HG02973 (cell line): Measurements from ENCODE around the gene SETBP1.
"Not testable (repeated sequence)": the region's sequence is repeated elsewhere in the genome, so short reads cannot be mapped to it uniquely, and the experiment has no call there.

ENCODE experiments used
- ATAC-seq: cut with Tn5 transposase; IDR thresholded peaks from one replicate; pipeline ENCODE4 v1.9.1; 2021; ENCODE audit warnings: moderate library complexity; ENCODE audit not compliant: unreplicated experiment

Gene SETBP1

DNA sequence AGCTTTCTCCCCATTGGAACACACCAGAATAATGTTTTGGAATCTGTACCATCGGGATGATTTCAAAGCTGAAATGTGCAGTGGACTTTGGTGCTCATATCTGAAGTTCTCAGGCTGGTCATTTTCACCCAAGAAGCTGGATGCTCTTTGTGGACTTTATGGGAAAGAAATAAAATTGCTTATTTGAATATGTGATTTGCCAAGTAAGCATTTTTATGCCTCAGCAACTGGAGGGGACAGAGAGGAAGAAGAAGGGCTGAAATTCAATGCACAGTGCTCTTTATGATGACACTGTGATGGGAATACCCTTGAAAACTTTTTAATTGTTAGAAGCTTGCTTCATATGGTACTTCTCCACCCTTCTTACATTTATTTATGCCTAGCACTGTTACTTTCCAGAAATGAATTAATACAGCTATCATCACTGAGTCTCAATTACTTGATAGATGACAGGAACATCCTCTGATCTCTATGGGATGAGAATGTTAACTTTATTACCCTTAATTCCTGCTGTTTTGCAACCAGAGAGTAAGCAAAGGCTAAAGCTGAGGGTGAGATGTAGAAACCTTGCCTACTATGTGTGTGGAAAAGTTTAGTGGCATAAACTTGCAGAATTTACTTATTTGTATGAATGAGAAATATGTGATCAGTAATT, 23.6 kb downstream of the SETBP1 start:
- ATAC-seq: no peak

DNA sequence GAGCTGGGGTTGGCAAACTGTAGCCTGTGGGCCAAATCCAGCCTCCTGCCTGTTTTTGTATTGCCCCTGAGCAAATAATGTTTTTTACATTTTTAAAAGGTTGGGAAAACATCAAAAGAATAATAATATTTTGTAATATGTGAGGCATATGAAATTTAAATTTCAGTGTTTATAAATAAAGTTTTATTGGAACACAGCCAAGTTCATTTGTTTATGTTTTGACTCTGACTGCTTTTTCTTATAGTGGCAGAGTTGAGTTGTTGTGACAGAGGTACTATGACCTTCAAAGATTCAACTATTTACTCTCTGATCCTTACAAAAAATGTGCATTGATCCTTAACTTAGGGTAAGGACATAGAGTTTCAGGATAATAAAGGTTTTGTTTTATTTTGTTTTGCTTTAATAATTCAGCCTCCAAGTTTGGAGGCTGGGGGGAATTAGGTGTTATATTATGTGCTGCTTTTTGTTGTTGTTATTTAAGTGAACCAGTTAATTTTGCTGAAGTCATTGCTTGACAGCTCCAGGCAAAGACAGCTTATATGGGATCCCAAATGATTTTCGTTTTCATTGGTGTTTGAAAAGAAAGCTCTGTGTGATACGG, 24.5 kb downstream of the SETBP1 start:
- no peak for ATAC-seq

DNA sequence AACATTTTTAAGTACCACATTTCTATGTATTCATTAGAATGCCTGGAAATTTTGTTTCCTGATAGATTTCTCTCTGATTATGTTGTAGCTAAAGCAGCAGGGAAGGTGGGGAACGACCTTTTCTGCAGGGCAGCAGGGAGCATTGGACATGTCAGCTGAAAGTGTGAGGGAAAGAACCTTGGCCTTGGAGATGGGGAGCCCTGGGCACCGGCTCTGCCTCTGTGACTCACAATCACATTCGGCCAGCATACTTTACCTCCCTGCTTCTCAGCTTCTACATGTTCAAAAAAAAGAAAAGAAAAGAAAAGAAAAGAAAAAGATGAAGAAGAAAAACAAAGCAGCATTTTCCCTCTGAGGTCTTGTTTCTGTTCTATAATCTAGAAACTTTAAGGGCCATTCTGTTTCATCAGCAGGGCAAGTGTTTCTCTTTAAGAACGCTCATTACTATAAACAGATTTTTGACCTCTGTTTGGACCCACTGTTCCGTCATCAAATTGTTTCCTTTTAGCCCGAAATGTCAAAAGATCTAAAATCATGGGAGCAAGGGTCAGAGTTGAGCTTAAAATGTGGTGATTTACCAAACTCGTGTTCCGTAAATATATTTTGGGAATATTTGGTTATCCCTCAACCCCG, 27.9 kb downstream of the SETBP1 start:
- ATAC-seq: no peak

DNA sequence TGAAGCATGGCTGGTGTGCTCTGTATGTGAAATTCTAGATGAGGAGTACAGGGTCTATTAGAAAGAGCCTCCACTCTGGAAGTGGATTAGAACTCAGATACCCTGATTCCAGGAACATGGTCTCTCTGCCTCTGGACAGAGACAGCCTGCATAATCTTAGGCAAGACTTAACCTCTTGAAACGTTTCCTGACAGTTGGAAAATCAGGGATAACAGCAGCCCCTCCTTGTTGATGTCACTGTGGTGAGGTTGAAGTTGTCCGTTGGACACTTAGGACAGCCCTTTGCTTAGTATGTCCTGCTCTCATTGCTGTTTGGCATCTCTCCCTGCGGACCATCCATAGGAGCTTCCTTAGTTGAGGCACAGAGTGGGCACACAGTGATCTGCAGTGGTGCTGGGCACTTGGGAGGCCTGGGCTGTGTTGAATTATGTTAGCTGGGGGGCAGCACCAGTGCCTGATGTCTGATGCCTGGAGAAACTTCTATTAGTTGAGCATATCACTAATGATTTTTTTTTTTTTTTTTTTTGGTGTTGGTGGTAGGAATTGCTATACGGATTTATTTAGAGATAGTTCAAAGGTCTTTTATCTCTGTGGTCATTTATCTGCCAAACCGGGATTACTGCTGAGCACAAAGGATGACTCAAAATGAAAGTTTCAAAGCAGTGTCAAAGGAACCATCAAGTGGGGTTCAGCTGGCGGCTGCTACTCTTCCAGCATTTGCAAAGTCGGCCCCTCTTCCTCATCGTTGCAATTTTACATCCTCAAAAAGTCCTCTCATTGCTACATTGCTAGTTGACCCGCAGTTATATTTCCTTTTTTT, 28.8 kb downstream of the SETBP1 start:
- ATAC-seq: peak; percentile 83

DNA sequence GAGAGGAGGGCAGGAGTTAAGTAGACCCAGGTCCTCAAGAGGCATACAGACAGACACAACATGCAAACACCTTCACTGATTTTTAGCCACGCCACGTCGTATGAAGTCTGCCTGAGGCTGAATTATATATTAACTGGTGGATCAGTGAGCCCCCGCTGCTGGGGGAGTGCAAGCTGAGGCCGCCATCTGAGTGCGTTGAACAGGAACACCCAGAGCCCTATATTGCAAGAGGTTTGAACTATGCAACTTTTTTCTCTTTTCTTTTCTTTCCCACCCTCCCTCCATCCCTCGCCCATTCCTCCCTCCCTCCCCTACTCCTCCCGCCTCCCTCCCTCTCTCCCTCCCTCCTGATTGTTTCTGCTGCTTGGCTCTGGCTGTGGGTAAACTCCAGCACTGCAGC, 30.2 kb downstream of the SETBP1 start:
- no peak for ATAC-seq

DNA sequence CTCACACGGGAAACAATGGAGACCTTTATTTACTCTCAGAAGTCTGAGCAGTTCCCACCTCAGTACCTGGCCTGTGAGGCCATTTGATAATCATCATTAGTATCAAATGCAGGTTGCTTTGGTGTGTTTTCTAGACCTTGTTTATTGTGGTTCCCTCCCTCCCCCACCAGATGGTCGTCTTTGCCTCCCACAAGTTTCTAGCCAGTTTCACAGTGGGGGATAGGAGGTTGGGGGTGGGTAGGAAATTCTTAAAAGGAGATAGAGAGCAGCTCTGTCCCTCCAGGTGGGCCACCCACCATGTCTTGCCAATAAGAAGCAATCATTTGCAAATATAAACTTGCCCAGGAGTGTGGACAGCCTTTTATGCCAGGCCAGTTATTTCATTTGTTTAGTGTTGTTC, 31.3 kb downstream of the SETBP1 start:
- no peak for ATAC-seq

DNA sequence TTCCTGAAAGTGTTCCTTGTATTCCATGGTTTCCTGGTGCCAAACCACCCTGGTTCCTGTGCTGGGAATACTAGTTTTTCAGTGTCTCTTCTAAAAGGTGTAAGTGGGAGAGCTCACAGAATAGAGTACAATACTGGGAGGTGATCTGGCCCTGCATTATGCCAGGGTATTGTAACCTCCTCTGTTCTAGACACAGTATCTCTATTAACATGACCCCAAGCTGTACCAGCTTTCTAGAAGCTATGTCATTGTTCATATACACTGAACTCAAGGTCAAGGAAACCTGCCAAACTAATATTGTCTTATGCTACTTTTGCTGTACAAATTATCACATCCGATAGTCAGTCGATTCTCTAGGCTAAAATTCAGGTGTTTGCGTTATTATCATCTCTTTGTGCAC, 32.7 kb downstream of the SETBP1 start:
- no peak for ATAC-seq

DNA sequence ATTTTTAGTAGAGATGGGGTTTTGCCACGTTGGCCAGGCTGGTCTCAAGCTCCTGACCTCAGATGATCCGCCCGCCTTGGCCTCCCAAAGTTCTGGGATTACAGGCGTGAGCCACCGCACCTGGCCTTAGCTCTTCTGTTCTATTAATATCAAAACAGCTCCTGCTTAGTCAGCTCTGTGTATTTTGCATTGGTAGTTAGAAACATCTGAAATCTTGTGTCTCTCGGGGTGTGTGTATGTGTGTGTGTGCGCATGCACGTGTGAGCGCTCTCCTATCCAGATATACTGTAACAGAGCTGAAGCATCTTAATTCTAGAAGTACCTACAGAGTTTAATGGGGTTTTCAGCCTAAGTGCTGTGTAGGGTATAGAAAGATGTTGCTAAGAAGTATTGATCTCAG, 33.7 kb downstream of the SETBP1 start:
- ATAC-seq: no peak

DNA sequence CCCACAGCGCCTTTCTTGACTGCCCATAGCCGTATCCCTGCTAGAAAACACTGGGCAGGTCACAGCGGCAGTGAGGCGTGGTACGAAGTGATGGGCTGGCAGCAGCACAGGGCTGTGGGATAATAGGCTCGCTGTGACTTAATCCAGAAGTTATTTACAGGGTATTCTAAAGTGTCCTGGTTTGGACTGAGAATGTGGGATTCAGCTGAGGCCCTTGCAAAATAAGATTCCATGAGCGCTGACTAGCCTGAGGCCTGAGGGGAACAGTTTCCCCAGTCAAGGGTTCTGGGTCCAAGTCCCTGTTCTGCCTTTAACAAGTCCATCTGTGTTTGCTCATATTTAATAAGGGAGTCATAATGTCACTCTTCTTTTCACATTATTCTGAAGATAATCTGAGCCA, 34.6 kb downstream of the SETBP1 start:
- no peak for ATAC-seq

DNA sequence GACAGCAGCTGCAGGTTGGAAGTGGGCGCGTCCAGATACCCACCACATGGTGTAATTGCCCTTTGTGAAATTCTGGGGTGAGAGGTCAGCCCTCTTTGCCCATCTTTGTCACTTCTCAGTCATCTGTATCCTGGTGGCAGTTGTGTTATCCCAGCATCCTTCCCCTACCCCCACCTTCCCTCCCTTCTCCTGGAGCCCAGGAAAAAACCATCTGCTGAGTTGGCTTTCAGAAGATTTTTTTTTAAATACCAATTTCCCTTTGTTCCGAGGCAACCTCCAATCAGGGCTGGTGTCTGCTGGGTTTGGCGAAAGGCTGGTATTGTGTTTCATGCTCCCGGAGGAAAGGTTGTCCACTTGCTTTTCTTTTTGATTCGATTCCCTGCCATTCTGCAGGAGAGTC, 35.2 kb downstream of the SETBP1 start:
- no peak for ATAC-seq

DNA sequence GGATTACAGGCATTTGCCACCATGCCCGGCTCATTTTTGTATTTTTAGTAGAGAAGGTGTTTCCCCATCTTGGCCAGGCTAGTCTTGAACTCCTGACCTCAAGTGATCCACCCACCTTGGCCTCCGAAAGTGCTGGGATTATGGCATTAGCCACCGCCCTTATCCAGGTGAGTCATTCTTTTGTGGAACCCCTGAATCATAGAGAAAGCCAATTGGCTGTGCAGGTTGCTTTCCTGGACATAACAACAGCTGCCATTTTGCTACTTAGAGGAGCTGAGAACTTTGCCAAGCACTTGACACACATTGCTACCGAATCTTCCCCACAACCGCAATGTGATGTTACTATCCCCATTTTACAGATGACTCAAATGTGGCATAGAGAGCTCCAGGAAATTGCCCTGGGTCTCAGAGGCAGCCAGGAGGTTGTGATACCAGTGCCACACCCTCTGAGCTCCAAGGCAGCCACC, 36.0 kb downstream of the SETBP1 start:
- no peak for ATAC-seq

DNA sequence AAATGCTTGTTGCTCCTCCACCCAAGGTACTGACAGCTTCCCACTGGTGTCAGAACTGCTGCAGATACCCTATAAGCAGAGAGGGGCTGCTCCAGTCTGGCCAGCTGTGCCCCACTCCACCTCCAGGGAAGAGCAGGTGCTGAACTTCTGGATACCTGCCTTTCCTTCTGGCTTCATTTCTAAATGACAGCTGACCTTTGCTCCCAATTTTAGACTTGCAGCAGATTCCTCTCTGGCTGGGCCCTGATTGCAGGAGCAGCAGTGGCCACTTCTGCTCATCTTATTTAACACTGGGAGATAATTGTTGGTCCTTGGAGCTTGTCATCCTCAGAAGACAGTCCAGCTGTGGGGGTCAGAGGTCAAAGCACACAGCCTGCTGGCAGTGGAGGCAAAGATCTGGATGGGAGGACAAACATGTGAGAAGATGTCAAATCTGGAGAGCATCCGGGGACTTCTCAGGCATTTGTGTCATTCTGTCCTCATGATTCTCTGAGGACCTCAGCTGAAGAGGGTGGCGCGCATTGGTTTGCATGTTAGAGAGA, 38.9 kb downstream of the SETBP1 start:
- ATAC-seq: no peak

DNA sequence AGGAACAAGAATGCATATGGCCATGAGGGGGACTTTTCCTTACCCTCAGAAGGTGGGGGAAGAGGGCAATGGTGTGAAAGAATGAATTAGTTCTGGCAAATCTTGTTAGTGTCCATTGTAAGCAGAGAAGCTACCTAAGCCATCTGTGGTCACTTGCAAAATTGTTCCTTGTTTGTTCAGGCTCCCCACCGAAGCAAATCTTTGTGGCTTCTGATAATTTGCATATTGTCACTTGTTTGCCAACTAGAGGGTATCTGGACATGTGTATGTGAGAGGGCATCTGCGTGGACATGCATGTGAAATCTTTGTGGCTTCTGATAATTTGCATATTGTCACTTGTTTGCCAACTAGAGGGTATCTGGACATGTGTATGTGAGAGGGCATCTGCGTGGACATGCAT, 41.1 kb downstream of the SETBP1 start:
- not testable (repeated sequence) for ATAC-seq

DNA sequence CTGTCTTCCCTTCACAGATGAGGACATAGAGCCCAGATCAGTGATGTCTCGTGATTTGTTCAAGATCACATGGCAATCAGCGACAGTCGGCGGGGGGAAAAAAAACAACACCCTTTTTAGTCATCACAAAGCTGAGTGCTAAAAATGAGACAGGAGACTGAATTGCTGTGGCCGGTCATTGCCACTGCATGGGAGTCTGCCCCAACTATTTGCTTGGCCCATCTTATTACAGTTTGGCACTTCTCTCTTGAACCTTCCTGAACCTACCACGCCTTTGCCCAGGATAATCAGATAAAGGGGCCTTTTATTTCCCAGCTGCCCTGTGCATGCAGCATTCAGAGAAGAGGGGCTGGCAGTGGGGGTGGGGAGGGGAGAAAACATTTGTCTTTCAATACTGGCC, 42.7 kb downstream of the SETBP1 start:
- ATAC-seq: no peak

DNA sequence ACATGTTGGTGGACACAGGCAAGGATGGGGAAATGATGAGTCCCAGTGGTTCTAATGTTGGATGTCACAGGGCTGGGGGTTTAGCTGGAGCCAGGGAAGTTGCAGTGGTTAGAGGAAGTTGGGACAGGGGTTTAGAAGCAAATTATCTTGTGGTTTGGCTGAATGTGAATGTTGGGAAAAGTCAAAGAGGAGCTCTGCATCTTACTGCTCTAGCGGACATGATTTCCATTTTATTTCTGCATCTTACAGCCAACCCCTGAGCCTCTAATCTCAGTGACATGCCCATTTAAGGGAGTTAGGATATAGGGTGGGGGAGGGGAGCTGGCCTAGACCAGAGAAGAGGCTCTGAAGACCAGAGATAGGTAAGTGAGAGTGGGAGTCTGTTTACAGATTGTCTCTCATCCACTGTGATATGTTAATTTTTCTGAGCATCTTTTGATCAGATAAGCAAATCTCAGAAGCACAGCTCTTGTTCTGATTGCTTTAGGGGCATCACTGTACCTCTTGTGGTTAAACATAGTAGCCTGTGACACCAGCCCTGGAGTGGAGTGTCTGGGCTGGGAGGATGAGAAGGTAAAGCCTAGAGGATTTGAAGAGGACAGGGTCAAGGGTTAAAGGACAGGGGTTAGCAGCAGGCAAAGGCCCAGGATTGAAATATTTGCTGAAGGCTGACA, 43.6 kb downstream of the SETBP1 start:
- no peak for ATAC-seq

DNA sequence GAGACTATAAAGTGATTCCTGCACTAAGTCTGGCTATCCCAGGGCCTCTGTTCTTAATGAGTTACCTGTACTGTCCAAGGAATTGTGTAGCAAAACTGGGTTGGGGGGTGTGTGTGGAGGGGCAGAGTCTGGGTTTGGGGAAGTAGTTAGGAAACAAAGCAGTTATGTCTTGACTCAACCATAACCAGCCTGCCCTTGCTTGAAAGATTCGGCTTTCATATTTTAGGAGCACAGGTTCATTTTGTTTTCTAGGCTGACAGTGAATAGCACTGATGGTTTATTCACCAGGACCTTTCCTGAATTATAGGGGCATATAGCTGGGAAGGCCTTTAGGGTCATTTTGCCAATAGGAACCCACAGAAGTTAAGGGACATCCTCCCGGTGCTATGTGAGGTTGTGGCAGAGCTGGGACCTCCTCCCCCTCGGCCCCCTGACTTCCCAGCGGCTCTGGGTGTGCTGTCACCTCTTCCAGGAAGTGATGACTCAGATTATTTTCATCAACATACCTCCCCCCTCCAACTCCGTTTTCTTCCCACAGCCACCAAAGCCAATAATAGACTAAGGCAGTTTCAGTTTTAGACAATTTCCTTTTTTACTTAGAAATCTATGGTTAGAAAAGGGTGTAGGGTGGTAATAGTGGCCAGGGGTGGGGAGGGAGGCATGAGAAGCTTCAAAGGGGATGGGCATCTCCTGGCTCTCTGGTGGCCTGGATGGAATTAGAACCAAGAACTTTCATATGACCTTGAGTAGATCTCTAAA, 44.8 kb downstream of the SETBP1 start:
- peak; percentile 41 for ATAC-seq

DNA sequence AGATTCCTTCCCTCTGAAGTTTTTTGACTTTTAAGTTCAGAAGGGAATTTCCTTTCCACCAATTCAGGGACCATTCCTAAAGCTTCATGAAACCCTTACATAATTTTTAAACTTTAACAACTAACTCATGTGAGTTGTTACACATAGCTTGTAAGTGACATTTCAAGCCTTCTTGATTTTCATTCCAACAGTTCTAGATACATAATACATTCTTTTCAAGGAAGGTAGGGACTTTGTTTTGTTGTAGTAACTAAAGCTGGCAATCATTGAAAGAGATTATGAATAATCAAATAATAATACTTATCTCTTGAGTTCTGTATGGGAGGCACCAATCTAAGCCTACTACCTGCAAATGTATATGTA, 45.4 kb downstream of the SETBP1 start:
- no peak for ATAC-seq

DNA sequence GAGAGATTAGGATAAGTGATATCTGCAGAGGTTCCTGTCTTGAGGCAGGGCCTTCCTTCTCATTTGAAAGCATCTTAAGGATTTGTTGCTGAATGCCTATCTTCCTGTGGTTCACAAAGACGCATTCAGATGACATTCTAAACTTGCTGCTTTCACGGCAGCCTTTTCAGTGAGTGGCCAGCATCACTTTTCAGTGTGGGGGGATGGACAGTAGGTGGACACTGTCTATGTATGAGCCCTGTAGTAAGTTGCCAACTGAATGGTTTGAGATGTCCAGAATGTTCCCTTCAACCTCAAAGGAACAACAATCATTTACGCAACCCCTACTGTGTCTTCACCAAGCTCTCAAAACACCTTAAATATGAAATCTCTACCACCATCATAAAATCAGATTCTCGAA, 46.6 kb downstream of the SETBP1 start:
- no peak for ATAC-seq

DNA sequence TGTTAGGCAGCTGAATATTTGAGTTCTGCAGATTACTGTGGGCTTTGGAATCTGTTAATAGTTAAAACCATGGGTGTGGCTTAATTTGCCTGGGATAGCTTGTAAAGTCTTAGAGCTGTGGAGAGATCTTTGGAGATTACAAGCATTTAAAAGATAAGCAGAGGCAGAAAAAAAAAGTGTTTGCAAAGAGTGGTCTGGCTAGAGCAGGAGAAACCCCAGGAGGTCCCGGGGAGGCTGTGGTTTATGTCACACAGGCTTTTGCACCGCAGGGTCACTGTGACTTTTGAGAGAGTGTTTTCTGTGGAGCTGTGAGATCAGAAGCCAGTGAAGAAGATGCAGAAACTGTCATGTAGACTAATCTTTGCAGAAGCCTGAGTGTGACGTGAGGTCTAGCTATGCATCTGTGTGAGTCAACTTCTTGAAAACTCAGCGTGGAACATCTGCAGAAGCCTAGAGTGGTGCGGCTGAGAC, 49.0 kb downstream of the SETBP1 start:
- ATAC-seq: peak; percentile 31
